ENCODE measurements around the gene C2orf49.

DNA sequence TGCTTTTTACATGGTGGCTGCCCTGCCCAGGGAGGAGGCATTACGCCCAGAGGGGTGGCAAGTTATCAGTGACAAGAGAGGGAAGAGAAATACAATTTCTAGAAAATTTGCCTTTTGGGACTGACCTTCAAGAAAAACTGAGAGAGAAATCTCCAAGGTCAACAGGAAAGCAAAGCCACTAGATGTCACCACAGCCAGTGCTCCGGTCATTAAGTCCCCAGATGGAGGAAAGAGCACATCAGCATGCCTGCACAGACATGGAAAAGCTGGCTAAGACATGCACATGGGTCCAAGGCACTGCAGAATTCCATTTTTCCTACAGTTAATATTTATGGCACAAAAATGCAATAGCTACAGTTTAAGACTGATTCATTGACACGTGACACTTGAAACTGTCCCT lies 40.5 kb downstream of the C2orf49 start:
- TF ChIP-seq EP300 (IDR thresholded peaks at IDR 0.05), result no peak
- TF ChIP-seq, protein P1, sequence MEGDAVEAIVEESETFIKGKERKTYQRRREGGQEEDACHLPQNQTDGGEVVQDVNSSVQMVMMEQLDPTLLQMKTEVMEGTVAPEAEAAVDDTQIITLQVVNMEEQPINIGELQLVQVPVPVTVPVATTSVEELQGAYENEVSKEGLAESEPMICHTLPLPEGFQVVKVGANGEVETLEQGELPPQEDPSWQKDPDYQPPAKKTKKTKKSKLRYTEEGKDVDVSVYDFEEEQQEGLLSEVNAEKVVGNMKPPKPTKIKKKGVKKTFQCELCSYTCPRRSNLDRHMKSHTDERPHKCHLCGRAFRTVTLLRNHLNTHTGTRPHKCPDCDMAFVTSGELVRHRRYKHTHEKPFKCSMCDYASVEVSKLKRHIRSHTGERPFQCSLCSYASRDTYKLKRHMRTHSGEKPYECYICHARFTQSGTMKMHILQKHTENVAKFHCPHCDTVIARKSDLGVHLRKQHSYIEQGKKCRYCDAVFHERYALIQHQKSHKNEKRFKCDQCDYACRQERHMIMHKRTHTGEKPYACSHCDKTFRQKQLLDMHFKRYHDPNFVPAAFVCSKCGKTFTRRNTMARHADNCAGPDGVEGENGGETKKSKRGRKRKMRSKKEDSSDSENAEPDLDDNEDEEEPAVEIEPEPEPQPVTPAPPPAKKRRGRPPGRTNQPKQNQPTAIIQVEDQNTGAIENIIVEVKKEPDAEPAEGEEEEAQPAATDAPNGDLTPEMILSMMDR (IDR thresholded peaks at IDR 0.05), result no peak

Data from esophagus muscularis mucosa (tissue), 3 donors.